ENCODE data around the gene SNUPN. TPM values are rescaled to one million over a fixed set of nuclear protein-coding genes. Genes with fewer than 3 reads are reported as not detected.

Gene SNUPN
- total RNA-seq, 4 donors from 2014 or later: 16.5 to 19.7 (median 18.1) TPM

- H3K4me3 ChIP-seq (ENCODE audit: low read depth, poor library complexity, severe bottlenecking): peak within 1 kb of the TSS; percentile 91
- intact Hi-C loops (cut with DNase I; ENCODE audit: low total_unique reads): no loop called here
- TF ChIP-seq CTCF (IDR thresholded peaks at IDR 0.05) (no peak), POLR2A (IDR thresholded peaks at IDR 0.05) (no peak)
- 0 to 1% methylated on average over 29 to 55 of the region's 76 CpGs for WGBS, 2 donors
- DNase-seq (ENCODE audit: low spot score in 2 of 2): peak; percentile 53 to 95
Observed at GRCh38 chr15:75647370-75648155, 22.0 kb upstream of the SNUPN start, which contains the start of gene SNX33. Gene SNX33 (plus strand): TSS chr15:75647912. CDS start chr15:75649103, 1,191 bp downstream.

- H3K4me3 ChIP-seq (ENCODE audit: low read depth, poor library complexity, severe bottlenecking): peak overlapping the region; percentile 91
- DNase-seq (ENCODE audit: low spot score in 2 of 2): peak in 1 of 2 donors; percentile 88
- intact Hi-C loops (cut with DNase I; ENCODE audit: low total_unique reads): no loop called here
- 0 to 1% methylated on average over 26 of the region's 26 CpGs for WGBS, 2 donors
- TF ChIP-seq POLR2A (IDR thresholded peaks at IDR 0.05) (no peak), CTCF (IDR thresholded peaks at IDR 0.05) (no peak)
Observed at GRCh38 chr15:75646944-75647364, 21.4 kb upstream of the SNUPN start.

GRCh38 chr15:75646112-75646943, 20.8 kb upstream of the SNUPN start:
- WGBS, 2 donors: 26 to 35% methylated on average over 5 of the region's 5 CpGs
- TF ChIP-seq CTCF (IDR thresholded peaks at IDR 0.05) (no peak), POLR2A (IDR thresholded peaks at IDR 0.05) (no peak)
- intact Hi-C loops (cut with DNase I; ENCODE audit: low total_unique reads): no loop called here
- H3K4me3 ChIP-seq (ENCODE audit: low read depth, poor library complexity, severe bottlenecking): peak overlapping the region; percentile 91
- DNase-seq (ENCODE audit: low spot score in 2 of 2): no peak

- no peak for DNase-seq (ENCODE audit: low spot score in 2 of 2)
- WGBS, 2 donors: 79 to 86% methylated on average over 2 of the region's 2 CpGs
- intact Hi-C loops (cut with DNase I; ENCODE audit: low total_unique reads): no loop called here
- TF ChIP-seq CTCF (IDR thresholded peaks at IDR 0.05): no peak
- TF ChIP-seq POLR2A (IDR thresholded peaks at IDR 0.05): no peak
- H3K4me3 ChIP-seq (ENCODE audit: low read depth, poor library complexity, severe bottlenecking): no peak overlapping the region
Observed at GRCh38 chr15:75644376-75644775, 18.9 kb upstream of the SNUPN start.

- no peak for DNase-seq (ENCODE audit: low spot score in 2 of 2)
- no peak overlapping the region for H3K4me3 ChIP-seq (ENCODE audit: low read depth, poor library complexity, severe bottlenecking)
- 84 to 88% methylated on average over 5 of the region's 5 CpGs for WGBS, 2 donors
- no peak for TF ChIP-seq POLR2A (IDR thresholded peaks at IDR 0.05)
- no peak for TF ChIP-seq CTCF (IDR thresholded peaks at IDR 0.05)
- intact Hi-C loops (cut with DNase I; ENCODE audit: low total_unique reads): no loop called here
Observed at GRCh38 chr15:75641603-75642002, 16.1 kb upstream of the SNUPN start.
